GM19455 (cell line): ENCODE results near the gene MICALL2.

Experiments used
- ATAC-seq: cut with Tn5 transposase; IDR thresholded peaks from one replicate; pipeline ENCODE4 v1.9.1; 2021; ENCODE audit not compliant: unreplicated experiment

The MICALL2 gene

GRCh38 chr7:1458683-1459511 is at the start of gene MICALL2:
Gene MICALL2 (minus strand): TSS chr7:1459470. CDS start chr7:1459326, 144 bp downstream.
- ATAC-seq, result peak; percentile 29

GRCh38 chr7:1508277-1508758 is 49.0 kb upstream of the MICALL2 start:
- no peak for ATAC-seq

GRCh38 chr7:1505731-1506550 is 46.7 kb upstream of the MICALL2 start:
- no peak for ATAC-seq

DNA sequence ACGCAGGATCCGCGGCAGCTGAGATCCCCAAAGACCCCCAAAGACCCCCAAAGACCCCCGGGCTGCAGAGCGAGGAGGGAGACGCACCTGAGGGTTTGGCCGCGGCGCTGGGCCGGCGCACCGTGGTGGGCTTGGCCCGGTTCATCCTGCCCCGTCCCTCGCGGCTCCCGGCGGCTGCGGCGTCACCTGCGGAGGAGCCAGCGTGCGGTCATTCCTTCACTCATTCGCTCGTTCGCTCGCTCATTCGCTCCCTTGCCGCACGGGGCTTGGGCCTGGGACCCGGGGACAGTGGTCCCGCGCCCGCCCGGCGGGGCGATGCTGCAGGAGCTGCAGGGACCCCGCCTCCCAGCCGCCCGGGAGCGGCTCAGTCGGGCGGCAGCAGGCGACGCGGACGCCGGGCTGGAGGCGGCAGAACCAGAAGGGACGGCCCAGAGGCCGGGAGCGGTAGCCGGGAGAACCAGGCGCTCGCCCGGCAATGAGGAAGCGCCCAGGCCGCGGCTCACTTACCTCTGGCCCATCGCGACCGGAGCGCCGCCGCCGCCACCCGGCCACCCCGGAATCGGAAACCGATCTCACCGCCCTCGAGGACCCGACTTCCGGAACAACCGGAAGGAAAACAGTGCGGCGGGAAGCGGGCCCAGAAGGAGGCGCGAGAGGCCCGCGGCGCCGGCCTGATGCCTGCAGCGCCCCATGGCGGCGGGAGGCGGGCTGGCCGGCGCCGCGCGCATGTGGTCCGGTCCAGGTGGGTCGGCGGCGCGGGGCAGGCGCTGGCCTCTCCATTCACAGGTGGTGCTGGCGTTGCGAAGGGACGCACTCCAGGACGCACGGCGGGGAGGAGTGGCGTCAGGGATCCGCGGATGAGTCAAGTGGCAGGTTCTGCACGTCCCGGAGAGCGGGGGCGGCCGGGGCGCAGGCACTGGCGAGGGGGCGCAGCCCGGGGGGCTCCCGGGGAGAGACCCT is 44.8 kb upstream of the MICALL2 start, which contains the start of gene INTS1:
TSS of gene INTS1 (minus strand) at position 574 of the 960 bp plus-strand sequence. CDS start at position 145, 429 bp downstream.
- ATAC-seq, result peak; percentile 82

GRCh38 chr7:1503390-1503789 is 44.1 kb upstream of the MICALL2 start:
- ATAC-seq, result no peak

DNA sequence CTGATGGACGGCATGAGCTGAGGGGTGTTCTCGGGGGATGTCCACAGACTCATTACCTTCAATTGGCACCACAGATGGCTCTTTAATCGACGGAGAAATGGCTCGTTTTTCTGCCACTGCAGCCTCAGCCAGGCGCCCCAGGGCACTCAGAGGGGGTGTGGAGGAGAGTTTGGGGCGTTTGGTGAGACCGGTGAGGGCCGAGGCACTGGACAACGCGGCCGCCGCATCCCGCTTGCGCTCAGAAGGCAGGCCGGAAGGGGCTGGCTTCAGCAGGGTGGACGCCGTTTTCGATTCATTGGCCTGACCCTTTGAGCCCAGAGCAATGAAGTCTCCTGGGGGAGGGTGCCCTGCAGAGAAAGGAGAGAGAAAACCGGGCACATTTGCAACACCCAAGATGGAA is 43.6 kb upstream of the MICALL2 start:
- ATAC-seq, result no peak

- ATAC-seq, result no peak
These were observed 42.4 kb upstream of the MICALL2 start for GRCh38 chr7:1501487-1502270.

DNA sequence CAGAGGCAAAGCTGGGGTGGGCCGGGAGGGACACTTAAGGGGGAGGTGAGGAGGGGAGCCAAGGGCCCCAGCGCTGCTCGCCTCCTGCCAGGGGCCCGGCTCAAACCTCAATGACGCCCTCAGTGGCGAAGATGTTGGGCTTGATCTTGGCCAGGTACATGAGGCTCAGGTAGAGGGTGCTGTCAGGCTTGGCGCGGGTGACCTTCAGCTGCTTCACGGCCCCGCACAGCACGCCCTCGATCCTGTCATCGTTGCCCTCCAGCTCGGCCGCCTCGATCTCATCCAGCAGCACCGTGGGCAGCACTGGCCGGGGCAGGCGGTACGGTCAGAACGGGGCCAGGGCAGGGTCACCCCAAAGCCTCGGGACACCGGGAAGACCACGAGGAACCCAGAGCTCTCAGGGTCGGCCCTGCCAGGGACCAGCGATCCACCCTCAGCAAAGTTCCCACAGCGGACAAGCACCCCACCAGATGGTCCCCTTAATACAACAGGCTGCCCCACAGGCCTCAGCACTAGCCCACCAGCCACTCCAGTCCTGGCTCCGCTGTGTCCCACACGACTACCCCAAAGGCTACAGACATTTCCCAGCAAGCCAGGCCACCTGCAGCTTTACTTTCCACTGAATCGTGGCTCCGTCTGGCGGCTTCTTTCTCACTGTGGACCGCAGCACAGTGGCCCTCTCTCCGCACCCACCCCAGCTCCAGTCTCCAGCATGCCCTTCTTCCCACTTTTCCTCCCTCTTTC is 41.0 kb upstream of the MICALL2 start:
- no peak for ATAC-seq

GRCh38 chr7:1499367-1500029 is 40.2 kb upstream of the MICALL2 start:
- no peak for ATAC-seq

DNA sequence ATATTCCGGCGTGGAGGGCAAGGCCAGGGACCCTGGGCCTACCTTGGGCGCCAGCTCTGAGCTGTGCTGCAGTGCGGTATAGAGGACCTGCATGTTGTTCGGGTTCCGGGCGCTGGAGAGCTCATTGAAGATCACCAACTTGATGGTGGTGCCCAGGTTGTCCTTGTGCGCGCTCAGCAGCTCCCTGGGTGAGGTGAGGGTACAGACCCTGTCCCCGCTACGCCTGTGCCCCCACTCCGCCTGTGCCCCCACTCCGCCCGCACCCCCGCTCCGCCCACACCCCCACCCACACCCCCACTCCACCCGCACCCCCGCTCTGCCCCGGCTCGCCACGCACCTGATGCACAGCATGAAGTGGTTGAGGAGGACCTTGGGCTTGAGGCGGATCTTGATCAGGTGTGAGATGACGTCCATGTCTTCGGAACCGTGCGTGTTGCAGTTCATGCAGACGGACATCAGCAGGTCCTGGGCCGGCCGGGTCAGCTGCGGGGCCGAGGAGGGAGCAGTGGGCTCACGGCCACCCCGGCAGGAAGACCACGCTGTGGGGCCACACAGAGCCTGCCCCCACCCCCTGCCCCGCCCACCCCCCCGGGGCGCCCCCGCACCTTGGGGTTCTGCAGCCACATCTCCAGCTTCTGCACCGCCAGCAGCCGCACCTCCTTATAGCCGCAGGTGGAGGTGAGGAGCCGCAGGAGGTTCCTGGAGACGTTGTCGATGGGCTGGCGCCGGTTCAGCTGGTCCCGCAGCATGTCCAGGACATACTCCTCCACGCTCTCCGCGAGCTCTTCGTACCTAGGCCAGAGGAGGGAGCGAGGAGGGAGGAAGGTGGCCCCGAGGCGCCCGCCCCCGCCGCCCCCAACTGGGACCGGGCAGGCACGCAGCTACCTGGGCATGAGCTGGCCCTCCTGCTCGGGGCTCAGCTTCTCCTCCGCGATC is 39.4 kb upstream of the MICALL2 start:
- ATAC-seq, result no peak

DNA sequence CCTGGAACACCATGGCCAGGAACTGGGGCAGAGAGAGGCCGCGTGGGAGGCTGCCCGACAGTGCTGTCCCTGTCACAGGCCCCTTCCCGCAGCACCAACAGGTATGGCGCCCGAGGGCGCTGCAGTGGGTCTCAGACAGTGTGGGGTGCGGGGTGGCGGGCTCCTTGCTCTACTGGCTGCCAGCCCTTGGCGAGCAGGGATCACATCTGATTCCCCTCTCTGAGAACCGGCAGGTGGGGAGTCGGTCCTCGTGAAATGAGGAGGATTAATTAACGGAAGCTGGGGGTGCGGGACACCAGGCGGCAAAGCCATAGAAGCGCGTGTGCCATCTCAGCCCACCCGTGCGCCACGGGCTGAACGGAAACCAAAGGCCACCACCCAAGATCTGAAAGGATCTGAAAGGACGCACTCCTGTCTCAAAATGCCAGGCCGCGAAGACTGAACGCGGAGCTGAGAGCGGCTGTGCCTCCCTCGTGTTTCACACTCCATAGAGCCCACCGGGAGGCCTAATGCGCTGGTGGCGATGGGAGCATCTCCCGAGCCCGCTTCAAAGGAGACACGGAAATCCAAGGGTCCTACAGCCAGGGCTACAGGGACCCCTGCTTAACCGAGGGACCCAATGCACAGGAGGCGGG is 38.1 kb upstream of the MICALL2 start:
- no peak for ATAC-seq

DNA sequence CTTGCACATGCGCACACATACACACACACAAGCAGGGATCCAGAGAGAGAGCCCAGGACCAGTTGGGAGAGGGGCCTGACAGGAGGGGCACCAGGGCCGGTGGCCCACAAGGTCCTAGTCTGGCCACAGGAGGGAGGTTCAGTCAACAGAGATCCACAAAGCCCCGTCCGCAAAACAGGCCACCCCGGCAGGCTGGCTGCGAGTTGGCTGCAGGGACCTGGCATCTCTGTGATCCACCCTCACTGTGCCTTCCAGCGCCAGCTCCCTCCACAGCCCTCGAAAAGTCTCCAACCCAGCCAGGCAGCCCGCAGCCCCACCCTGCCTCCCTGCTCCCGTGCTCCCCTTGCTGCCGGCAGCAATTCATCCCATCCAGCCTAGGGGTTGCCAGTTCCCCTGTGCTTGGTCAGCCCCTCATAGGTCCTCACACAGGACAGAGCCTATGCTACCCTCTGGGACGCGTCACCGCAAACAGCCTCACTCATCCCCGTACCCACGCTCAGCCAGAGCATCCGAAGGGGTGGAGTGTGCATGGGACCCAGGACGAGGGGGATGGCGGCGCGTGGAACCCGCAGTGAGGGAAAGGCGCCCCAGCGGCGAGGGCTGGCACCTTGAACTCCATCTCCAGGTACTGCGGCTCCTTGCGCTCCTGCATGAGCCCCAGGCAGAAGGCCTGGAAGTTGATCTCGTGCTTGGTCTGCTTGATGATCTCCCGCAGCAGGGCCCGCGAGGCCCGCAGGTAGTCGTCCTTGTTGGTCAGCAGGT is 37.4 kb upstream of the MICALL2 start:
- no peak for ATAC-seq

- no peak for ATAC-seq
These were observed 36.4 kb upstream of the MICALL2 start for GRCh38 chr7:1495564-1496242.

GRCh38 chr7:1494866-1495563 is 35.7 kb upstream of the MICALL2 start:
- no peak for ATAC-seq

DNA sequence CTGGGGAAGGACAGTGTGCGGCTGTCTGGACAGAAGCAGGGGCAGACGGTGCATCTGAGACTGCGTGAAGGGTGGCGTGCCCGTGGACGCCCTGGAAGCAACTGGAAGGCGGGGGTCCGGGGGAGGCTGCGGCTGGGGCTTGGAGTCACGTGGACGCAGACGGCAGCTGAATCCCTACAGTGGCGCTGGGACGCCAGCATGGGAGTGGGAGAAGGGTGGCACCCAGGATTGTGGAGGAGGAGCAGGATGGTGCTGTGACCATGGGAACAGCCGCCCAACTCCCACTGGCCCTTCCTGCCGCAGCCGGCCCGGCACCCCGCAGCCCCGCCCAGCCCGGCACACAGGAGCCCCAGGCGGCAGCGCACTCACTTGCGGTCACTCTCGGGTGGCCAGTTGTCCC is 35.2 kb upstream of the MICALL2 start:
- ATAC-seq, result no peak
